Skeletal muscle tissue (tissue), 4 donors: ENCODE results near the gene MAD1L1. TPM values are rescaled to one million over a fixed set of nuclear protein-coding genes. Genes with fewer than 3 reads are reported as not detected.

Experiments used
- H3K27ac ChIP-seq: one replicate; pipeline ENCODE4 v1.7.0; 2013; ENCODE audit warnings: mild to moderate bottlenecking, low read depth, low read length, inconsistent platforms
- H3K27me3 ChIP-seq, 3 donors: one replicate each; pipeline ENCODE4 v1.7.0; 2013; ENCODE audit warnings: low read length in 3 of 3; ENCODE audit not compliant: control insufficient read depth in 3 of 3, insufficient read depth in 3 of 3
- H3K36me3 ChIP-seq, 3 donors: one replicate each; pipeline ENCODE4 v1.7.0; 2013; ENCODE audit warnings: low read length in 3 of 3; ENCODE audit not compliant: control insufficient read depth in 3 of 3, insufficient read depth in 3 of 3
- H3K4me1 ChIP-seq, 3 donors: one replicate each; pipeline ENCODE4 v1.7.0; 2013; ENCODE audit warnings: low read length in 3 of 3, mild to moderate bottlenecking in 3 of 3; ENCODE audit not compliant: control insufficient read depth in 3 of 3, insufficient read depth in 3 of 3
- H3K4me3 ChIP-seq, 3 donors: one replicate each; pipeline ENCODE4 v1.7.0; 2013; ENCODE audit warnings: low read length in 3 of 3
- H3K9ac ChIP-seq, 3 donors: one replicate each; pipeline ENCODE4 v1.7.0; 2013; ENCODE audit warnings: low read length in 3 of 3, mild to moderate bottlenecking in 3 of 3, moderate library complexity in 2 of 3, low read depth in 1 of 3
- H3K9me3 ChIP-seq, 3 donors: one replicate each; pipeline ENCODE4 v1.7.0; 2013; ENCODE audit warnings: low read length in 3 of 3; ENCODE audit not compliant: control insufficient read depth in 3 of 3
- total RNA-seq: library from RNA; depleted of rRNA; stranded (reverse); fragments of >200 nt; gene quantifications from one replicate; pipeline ENCODE4 v1.2.3, GENCODE V29; 2014
- donor health status: Osteomylitis.

Gene MAD1L1
- total RNA-seq, 1 donor from 2014 or later, result 42.3 TPM

DNA sequence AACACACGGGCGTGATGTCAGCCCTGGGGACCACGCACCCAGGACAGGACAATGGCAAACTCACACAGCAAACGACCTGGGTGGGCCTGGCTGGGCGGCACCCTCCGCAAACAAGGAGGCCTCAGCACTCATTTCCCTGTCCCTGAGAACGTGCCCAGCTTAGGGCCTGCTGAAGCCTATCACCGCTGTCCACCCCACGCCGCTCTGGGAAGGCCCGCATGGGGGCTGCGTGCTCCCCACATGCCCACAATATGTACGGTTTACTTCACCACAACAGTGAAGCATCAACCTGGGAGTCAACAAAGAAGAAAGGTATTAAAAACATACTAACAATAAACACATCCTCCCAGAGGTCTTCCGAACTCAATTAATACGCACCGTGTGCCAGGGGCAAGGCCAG lies 12.2 kb downstream of the MAD1L1 start:
- H3K36me3 ChIP-seq, result peaks cover 46 to 51% (median 50%) of the 10 kb centered on the region in 3 donors
- H3K27me3 ChIP-seq, result no peaks in the 10 kb centered on the region
- no peak overlapping the region for H3K27ac ChIP-seq
- H3K4me1 ChIP-seq, result peaks cover 19 to 29% (median 21%) of the 10 kb centered on the region in 3 donors
- H3K9ac ChIP-seq, result no peak overlapping the region
- H3K9me3 ChIP-seq, result no peaks in the 10 kb centered on the region
- H3K4me3 ChIP-seq, result no peak overlapping the region

DNA sequence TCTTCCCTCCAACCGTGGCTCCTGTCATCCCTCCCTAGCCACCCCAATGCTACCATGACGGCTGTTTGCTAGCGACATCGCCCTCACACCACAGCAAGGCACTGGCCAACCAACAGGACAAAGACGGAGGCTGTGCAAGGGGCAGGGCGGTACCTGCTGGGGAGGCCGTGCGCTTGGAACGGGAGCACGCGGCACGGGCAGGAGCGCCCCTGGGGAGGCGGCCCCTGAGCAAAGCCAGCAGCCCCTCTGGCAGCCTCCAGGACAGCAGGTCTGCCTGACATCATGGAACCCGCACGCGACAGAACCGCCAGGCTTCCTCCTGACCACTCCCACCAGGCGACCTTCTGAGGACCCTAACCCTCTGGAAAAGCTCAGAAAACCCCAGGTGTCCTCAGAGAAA lies 12.7 kb downstream of the MAD1L1 start:
- H3K4me1 ChIP-seq, result peaks cover 14 to 26% (median 19%) of the 10 kb centered on the region in 3 donors

DNA sequence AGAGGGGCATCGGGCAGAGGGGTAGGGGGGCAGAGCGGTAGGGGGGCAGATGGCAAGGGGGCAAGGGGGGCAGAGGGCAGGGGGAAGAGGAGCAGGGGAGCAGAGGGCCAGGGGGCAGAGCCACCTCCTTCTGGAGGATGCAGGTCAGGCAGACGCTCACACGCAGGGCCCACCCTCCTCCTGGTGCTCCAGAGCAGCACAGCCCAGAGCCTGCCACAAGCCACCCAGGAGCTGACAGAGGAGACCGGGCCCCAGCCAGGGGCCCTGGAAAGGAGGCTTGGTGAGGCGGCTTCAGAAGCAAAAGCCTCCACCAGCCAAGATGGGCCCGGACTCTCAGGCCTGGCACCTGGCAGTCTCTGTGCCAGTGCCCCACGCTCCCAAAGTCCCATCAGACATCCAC lies 13.1 kb downstream of the MAD1L1 start:
- Histone ChIP-seq H3K9ac (no peak overlapping the region), H3K4me1 (peaks cover 10 to 22% (median 15%) of the 10 kb centered on the region in 3 donors), H3K27ac (no peak overlapping the region), H3K36me3 (peaks cover 47 to 54% (median 50%) of the 10 kb centered on the region in 3 donors), H3K27me3 (no peaks in the 10 kb centered on the region), H3K4me3 (no peak overlapping the region), H3K9me3 (no peaks in the 10 kb centered on the region)

More for the DNA sequence above, 12.7 kb downstream of the MAD1L1 start:
- Histone ChIP-seq H3K9me3 (no peaks in the 10 kb centered on the region), H3K36me3 (peaks cover 45 to 52% (median 51%) of the 10 kb centered on the region in 3 donors), H3K4me3 (no peak overlapping the region), H3K27ac (no peak overlapping the region), H3K27me3 (no peaks in the 10 kb centered on the region), H3K9ac (no peak overlapping the region)

DNA sequence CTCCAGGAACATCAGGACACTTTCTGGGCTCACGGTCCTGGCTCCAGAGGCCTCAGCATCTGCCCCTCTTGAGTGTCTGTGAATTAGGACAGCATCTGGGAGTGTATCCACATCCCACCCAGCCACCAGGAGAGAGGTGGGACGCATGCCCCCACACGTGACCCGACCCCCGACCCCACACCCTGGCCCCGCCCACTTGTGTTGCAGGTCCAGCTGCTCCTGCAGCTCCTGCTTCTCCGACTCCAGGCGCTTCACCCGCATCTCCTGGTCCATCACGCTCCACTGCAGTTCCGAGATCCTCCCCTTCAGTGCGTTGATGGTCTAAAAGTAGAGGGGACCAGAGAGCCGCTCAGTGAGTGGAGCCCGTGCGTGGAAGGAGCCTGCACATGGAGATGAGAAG lies 13.6 kb downstream of the MAD1L1 start:
- H3K36me3 ChIP-seq, result peaks cover 49 to 57% (median 50%) of the 10 kb centered on the region in 3 donors

DNA sequence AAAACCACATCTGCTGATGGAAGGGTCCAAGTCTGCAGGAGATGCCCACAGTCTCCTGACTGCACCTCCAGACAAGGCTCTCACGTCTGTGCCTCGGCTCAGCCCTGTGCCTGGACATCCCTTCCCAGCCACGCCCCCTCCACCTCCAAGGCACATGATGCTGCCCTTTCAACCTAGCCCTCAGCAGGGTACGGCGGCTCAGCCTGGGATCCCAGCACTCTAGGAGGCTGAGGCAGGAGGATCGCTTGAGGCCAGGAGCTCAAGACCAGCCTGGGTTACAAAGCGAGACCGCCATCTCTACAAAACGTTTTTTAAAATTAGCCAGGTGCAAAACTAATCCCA lies 14.3 kb downstream of the MAD1L1 start:
- peaks cover 55 to 62% (median 56%) of the 10 kb centered on the region in 3 donors for H3K36me3 ChIP-seq
- H3K4me1 ChIP-seq, result peaks cover 0 to 10% (median 3%) of the 10 kb centered on the region in 3 donors
- no peak overlapping the region for H3K9ac ChIP-seq
- no peak overlapping the region for H3K27ac ChIP-seq
- no peaks in the 10 kb centered on the region for H3K9me3 ChIP-seq
- no peak overlapping the region for H3K4me3 ChIP-seq
- H3K27me3 ChIP-seq, result no peaks in the 10 kb centered on the region

More for the DNA sequence above, 13.6 kb downstream of the MAD1L1 start:
- no peak overlapping the region for H3K27ac ChIP-seq
- H3K27me3 ChIP-seq, result no peaks in the 10 kb centered on the region
- peaks cover 5 to 17% (median 10%) of the 10 kb centered on the region in 3 donors for H3K4me1 ChIP-seq
- H3K9me3 ChIP-seq, result no peaks in the 10 kb centered on the region
- no peak overlapping the region for H3K4me3 ChIP-seq
- H3K9ac ChIP-seq, result no peak overlapping the region

DNA sequence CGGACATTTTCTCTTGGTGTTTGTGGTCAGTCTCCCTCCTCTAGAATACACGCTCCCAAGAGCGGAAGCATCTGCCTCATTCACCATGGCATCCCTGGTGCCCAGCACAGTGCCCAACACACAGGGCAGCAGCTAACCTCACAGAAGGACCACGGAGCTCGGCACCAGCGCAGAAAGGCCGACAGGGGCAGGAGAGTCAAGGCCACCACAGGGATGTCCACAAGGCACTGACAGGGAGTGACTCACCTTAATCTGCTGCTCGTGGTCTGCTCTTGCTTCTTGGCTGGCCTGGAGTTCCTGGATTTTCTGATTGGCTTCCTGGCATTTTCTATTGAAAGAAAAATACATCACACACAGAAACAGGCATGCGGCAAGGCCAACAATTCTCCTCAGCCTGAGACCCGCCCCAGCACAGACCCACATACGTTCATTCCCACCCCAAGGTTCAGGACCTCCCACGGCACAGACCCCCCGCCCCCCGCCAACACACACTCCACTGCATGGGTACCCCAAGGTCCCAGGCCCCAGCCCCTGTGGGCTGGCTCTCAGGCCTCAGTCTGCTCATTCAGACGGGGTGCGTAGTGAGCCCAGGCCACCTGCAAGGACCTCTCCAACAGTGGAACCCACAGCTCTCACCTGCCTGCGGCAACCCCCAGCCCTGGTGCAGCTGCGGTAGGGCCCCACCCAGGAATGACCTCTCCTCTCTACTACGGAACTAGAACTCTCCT lies 14.9 kb downstream of the MAD1L1 start:
- peaks cover 57 to 63% (median 61%) of the 10 kb centered on the region in 3 donors for H3K36me3 ChIP-seq
- no peaks in the 10 kb centered on the region for H3K9me3 ChIP-seq
- no peak overlapping the region for H3K27ac ChIP-seq
- H3K4me3 ChIP-seq, result no peak overlapping the region
- no peaks in the 10 kb centered on the region for H3K27me3 ChIP-seq
- no peak overlapping the region for H3K9ac ChIP-seq
- H3K4me1 ChIP-seq, result peaks cover 0 to 5% (median 3%) of the 10 kb centered on the region in 3 donors

DNA sequence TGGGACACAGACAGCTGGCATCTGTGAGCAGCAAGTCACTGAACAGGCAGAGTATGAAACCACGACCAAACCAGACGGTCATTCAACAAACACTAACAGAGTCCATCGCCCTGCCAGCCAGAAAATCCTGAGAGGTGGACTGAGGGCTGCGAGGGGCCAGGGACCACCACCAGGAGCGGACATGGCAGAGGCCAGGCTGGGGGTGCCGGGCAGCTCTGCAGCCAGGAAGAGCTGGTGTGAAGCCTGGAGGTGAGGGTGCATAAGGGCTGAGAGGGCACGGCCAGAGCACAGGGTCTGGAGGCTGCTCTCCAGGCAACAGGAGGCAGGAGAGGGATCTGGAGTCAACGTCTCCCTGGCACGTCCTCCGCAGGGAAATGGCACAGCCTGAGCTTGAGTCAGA lies 15.5 kb downstream of the MAD1L1 start:
- Histone ChIP-seq H3K9me3 (no peaks in the 10 kb centered on the region), H3K4me3 (no peak overlapping the region), H3K36me3 (peaks cover 59 to 65% (median 62%) of the 10 kb centered on the region in 3 donors), H3K27ac (no peak overlapping the region), H3K9ac (no peak overlapping the region), H3K4me1 (peaks cover 0 to 3% (median 3%) of the 10 kb centered on the region in 3 donors), H3K27me3 (no peaks in the 10 kb centered on the region)

DNA sequence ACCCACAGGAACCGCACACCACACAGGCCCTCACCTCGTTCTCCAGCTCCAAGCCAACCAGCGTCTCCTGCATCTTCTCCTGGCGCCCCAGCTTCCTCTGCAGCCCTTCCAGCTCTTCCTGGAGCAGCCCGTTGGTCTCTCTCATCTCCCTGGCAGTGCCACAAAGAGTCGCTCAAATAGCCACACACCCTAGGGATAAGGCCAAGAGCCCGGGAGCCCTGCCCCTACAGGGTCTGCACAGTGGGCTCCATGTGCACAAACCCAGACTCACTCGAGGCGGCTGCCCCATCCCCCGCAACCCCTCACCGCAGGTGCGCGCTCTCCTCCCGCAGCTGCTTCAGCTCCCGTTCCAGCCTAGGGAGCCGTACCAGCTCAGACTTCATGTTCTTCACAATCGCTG lies 16.9 kb downstream of the MAD1L1 start:
- H3K4me3 ChIP-seq, result no peak overlapping the region
- peaks cover 59 to 66% (median 64%) of the 10 kb centered on the region in 3 donors for H3K36me3 ChIP-seq
- H3K9me3 ChIP-seq, result no peaks in the 10 kb centered on the region
- H3K4me1 ChIP-seq, result peaks cover 0 to 3% (median 3%) of the 10 kb centered on the region in 3 donors
- no peaks in the 10 kb centered on the region for H3K27me3 ChIP-seq
- no peak overlapping the region for H3K9ac ChIP-seq
- H3K27ac ChIP-seq, result no peak overlapping the region

DNA sequence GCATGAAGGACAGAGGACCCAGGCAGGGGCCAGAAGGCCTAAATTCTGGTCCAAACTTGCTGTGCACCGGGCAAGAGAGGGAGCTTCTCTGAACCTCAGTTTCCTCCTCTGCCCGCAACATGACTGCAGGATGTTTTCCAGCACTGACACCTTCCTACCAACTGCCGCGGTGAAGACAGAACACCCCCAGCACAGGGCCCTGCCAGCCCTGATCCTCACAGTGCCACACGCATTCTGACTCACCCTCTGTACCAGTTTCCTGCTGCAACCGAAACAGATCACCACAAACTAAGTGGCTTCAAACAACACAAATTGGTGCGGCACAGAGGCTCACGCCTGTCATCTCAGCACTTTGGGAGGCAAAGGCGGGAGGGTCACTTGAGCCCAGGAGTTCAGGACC lies 18.1 kb downstream of the MAD1L1 start:
- no peaks in the 10 kb centered on the region for H3K27me3 ChIP-seq
- peaks cover 2 to 3% (median 3%) of the 10 kb centered on the region in 3 donors for H3K4me1 ChIP-seq
- no peak overlapping the region for H3K4me3 ChIP-seq
- no peak overlapping the region for H3K9ac ChIP-seq
- no peaks in the 10 kb centered on the region for H3K9me3 ChIP-seq
- peaks cover 57 to 59% (median 58%) of the 10 kb centered on the region in 3 donors for H3K36me3 ChIP-seq
- H3K27ac ChIP-seq, result no peak overlapping the region

DNA sequence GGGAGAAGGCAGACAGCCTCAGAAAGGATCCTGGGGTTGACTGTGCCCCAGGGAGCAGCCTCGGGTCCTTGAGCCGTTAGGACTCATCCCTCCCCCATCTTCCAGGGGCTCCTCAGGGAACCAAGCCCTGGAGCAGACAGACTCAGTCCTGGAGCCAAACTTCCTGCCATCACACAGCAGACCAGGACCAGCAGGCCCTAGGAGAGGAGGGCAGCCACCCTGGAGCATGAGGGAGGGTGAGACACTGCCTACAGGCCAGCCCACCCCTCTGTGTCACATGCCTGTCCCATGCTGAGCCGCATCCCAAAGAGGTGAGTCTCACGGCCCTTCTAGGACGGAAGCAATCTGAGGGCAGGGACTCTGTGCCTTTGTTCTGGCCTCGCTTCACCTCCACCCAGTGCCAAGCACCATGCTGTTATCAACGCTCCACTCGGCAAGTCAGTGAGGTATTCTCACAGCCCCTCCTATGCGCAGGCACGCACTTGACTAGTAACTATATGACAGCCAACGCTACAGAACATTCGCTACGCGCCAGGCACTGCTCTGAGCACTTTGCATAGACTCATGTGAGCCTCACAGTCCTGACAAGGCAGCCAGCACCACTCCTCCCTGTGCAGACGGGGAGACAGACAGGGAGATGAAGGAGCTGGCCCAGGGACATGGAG lies 19.1 kb downstream of the MAD1L1 start:
- H3K9ac ChIP-seq, result no peak overlapping the region
- H3K27me3 ChIP-seq, result no peaks in the 10 kb centered on the region
- no peak overlapping the region for H3K4me3 ChIP-seq
- H3K9me3 ChIP-seq, result no peaks in the 10 kb centered on the region
- peaks cover 3 to 7% (median 7%) of the 10 kb centered on the region in 3 donors for H3K4me1 ChIP-seq
- H3K27ac ChIP-seq, result no peak overlapping the region
- H3K36me3 ChIP-seq, result peaks cover 59 to 60% (median 59%) of the 10 kb centered on the region in 3 donors
